ENCODE results near the gene KLHL11.

DNA sequence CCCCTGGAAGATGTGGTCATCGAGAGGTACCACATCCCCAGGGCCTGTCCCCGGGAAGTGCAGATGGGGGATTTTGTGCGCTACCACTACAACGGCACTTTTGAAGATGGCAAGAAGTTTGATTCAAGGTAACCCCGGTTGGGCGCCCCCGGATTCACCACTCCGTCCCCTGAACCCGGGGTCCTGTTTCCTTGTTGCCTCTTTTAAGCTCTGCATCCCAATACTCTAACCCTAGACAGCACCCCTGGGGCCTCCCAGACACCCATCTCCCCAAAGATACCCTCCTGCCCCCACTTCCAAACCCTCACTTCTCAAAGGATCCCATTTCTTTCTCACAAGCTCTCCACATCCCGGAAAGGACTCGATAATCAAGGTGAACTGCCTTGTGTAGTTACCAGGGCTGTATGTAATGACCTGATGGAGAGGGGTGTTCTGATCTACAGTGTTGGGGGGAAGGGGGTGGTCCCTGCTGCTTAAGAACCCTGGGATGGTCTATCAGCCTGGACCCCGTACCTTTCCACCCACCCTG lies 52.0 kb downstream of the KLHL11 start:
- no peak for TF ChIP-seq EZH2 (IDR thresholded peaks at IDR 0.05; ENCODE audit: insufficient read depth, poor library complexity, severe bottlenecking)
- TF ChIP-seq EZH2phosphoT487 (IDR thresholded peaks at IDR 0.05; ENCODE audit: insufficient read depth, low read depth): no peak
